ENCODE data around the gene E4F1. TPM values are rescaled to one million over a fixed set of nuclear protein-coding genes. Genes with fewer than 3 reads are reported as not detected.

The E4F1 gene
- total RNA-seq, 1 donor from 2014 or later = 33.7 TPM

DNA sequence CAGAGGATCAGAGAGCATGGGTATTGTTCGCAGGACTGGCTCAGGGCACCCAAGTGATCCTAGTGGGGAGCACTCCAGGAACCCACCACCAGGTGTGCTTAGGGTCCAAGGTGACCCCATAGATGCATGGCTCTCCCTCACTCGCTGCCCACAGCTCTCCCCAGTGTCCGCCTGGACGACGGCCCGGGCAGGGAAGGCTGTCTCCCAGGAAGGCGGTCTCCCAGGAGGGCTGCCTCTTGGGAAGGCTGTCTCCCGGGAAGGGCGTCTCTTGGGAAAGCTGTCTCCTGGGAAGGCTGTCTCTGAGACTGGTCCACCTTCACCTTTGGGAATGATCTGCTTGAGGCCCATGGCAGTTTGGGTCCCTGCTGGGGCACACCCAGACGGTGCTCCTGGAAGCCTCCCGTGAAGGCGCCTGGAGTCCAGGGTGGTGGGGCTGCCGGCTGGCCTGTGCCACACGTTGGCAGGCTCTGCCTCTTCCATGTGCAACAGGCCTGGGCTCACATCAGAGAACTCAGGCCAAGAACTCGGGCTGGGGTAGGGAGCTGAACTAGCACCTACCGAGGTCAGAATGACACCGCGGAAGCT is 23.0 kb downstream of the E4F1 start:
- no peak for DNase-seq (ENCODE audit: low read depth)
- TF ChIP-seq, protein P1, sequence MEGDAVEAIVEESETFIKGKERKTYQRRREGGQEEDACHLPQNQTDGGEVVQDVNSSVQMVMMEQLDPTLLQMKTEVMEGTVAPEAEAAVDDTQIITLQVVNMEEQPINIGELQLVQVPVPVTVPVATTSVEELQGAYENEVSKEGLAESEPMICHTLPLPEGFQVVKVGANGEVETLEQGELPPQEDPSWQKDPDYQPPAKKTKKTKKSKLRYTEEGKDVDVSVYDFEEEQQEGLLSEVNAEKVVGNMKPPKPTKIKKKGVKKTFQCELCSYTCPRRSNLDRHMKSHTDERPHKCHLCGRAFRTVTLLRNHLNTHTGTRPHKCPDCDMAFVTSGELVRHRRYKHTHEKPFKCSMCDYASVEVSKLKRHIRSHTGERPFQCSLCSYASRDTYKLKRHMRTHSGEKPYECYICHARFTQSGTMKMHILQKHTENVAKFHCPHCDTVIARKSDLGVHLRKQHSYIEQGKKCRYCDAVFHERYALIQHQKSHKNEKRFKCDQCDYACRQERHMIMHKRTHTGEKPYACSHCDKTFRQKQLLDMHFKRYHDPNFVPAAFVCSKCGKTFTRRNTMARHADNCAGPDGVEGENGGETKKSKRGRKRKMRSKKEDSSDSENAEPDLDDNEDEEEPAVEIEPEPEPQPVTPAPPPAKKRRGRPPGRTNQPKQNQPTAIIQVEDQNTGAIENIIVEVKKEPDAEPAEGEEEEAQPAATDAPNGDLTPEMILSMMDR (conservative IDR thresholded peaks at IDR 0.05; ENCODE audit: low read depth, low read length) = no peak

DNA sequence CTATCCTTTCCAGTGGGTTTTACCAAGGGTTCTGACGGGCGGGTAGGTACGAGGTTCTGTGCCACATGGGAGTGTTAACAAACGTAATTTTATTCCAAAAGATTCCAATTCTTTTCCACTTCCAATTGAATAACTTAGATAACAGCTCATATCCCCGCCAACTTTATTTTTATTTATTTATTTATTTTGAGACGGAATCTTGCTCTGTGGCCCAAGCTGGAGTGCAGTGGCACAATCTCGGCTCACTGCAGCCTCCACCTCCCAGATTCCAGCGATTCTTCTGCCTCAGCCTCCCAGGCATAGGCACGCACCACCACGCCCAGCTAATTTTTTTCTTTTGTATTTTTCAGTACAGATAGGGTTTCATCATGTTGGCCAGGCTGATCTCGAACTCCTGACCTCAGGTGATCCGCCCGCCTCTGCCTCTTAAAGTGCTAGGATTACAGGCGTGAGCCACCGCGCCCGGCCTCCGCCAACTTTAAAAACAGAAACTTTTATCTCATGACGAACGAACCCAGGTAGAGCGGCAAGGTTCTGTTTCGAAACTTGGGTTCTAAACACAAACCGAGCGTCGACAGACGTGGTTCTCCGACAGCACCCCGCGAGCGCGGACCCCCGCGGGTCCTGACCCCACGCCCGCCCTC is 27.4 kb downstream of the E4F1 start:
- H3K4me3 ChIP-seq (ENCODE audit: low read depth, low read length) = peak overlapping the region; percentile 77
- TF ChIP-seq, protein P1 (conservative IDR thresholded peaks at IDR 0.05; ENCODE audit: low read depth, low read length) = no peak
- no peak for DNase-seq (ENCODE audit: low read depth)

More for the DNA sequence above, 23.0 kb downstream of the E4F1 start:
- no peak overlapping the region for H3K4me3 ChIP-seq (ENCODE audit: low read depth, low read length)

DNA sequence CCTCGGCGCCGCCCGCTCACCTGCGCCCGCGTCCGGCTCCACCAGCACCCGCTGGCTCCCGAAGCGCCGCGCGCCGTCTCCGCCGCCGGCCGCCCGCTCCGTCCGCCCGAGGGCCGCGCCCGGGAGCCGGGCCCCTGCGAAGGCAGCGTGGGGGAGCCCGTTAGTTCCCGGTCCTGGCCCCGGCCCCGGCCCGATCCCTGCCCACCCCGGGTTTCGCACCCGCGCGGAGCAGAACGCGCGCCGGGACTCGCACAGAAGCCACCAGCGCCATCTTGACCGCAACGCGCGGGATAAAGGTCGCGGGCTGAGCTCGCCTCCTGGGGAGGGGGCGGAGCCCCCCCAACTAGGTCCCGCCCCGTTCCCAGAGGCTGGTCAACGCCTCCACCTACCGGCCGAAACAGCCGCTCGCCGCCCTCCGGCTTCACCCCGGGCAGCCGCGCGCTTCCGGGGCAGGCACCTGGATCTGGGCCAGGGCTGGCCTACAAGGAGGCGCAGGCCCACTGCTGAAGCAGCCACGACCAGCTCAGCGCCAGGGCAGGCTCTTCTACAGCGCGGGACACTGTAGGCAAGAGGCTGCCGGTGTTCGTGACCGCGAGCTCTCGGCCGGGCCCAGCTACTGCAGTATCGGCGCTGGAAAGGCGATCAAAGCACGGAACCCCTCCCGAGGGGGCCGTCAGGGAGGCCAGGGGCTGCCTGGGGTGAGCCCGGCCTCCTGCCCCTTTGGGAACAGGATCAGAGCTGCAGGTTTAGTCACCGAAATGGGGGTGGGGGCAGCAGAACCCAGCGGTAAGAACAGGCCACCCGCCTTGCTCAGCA is 28.1 kb downstream of the E4F1 start, which contains the start of gene ECI1:
Gene ECI1 (minus strand): TSS at position 292 of the 816 bp plus-strand sequence. CDS start 21 bp downstream, at position 271.
- peak within 1 kb of the TSS; percentile 77 for H3K4me3 ChIP-seq (ENCODE audit: low read depth, low read length)
- TF ChIP-seq, protein P1 (conservative IDR thresholded peaks at IDR 0.05; ENCODE audit: low read depth, low read length) = peak; percentile 58
- DNase-seq (ENCODE audit: low read depth) = peak; percentile 36

DNA sequence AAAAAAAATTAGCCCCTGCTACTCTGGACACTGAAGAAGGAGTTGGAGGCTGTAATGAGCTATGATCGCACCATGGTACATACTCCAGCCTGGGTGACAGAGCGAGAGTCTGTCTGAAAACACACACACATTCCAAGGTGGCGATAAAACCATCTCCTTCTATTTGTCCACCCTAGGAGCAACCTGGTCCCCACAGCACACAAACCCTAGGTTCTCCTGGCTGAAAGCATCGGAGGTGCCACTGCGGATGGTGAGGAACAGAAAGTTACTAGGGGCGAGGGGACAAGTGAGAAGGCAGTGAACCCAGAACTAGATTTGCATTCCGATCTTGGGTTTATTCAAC is 29.4 kb downstream of the E4F1 start:
- TF ChIP-seq, protein P1 (conservative IDR thresholded peaks at IDR 0.05; ENCODE audit: low read depth, low read length) = no peak
- H3K4me3 ChIP-seq (ENCODE audit: low read depth, low read length) = no peak overlapping the region
- no peak for DNase-seq (ENCODE audit: low read depth)

DNA sequence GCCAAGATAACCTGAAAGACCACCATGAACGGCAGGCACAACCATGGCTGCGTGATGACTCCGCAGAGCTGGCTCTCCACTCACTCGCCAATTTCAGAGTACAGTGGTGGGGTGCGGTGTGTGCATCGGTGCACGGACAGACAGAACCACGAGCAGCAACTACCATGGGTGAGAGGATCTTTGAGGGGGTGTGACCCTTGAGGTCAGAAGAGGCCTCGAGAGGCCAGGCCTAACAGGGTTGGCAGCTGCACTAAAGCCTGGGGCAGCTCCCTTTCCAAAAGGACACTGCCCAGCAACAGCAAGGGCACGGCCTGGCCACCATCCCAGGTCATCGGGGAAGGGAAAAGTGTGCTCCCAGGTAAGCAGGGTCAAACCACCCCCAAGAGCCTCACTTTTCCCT is 29.9 kb downstream of the E4F1 start:
- H3K4me3 ChIP-seq (ENCODE audit: low read depth, low read length) = no peak overlapping the region
- DNase-seq (ENCODE audit: low read depth) = no peak
- TF ChIP-seq, protein P1 (conservative IDR thresholded peaks at IDR 0.05; ENCODE audit: low read depth, low read length) = no peak

DNA sequence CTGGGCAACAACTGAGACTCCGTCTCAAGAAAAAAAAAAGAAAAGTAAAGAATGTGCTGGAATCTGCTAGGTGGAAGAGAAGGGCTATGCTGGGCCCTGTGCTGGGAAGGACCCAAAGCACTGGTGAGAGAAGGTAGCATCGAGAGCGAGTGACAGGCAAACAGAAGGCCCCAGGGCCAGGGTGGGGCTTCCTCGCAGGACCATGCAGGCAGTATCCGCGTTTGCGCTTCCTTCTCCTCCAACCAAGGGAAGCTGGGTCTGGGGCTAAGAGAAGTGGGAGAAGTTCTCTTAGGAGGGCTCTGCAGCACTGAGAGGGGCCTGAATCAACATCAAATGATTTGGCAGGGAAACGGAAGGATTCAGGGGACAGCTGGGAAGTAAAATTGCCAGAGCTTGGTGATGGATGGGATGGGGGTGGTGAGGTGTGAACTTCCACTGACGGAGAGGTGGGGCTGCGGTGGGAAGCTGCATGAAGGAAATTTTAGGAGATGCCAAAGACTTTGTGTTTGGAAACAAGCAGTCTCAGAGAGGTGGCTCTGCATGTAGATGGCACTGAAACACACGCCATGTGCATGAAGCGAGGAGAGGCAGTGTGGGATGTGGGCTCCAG is 33.2 kb downstream of the E4F1 start:
- no peak overlapping the region for H3K4me3 ChIP-seq (ENCODE audit: low read depth, low read length)
- DNase-seq (ENCODE audit: low read depth) = no peak
- TF ChIP-seq, protein P1 (conservative IDR thresholded peaks at IDR 0.05; ENCODE audit: low read depth, low read length) = no peak

Measured in epithelial cell of proximal tubule (primary cell).